Measurements from ENCODE around the gene TTLL4.

TTLL4 gene

GRCh38 chr2:218698885-218699284, 11.8 kb upstream of the TTLL4 start:
- TF ChIP-seq CTCF (IDR thresholded peaks at IDR 0.05; ENCODE audit: insufficient read depth, missing control alignments) = no peak
- DNase-seq (ENCODE audit: insufficient read length, low spot score) = no peak
- no peak for FAIRE-seq

GRCh38 chr2:218701806-218702205, 8.8 kb upstream of the TTLL4 start:
- TF ChIP-seq CTCF (IDR thresholded peaks at IDR 0.05; ENCODE audit: insufficient read depth, missing control alignments) = no peak
- DNase-seq (ENCODE audit: insufficient read length, low spot score) (no peak), FAIRE-seq (no peak)

- no peak for TF ChIP-seq CTCF (IDR thresholded peaks at IDR 0.05; ENCODE audit: insufficient read depth, missing control alignments)
- no peak for DNase-seq (ENCODE audit: insufficient read length, low spot score)
- FAIRE-seq = no peak
These were observed 7.3 kb upstream of the TTLL4 start for GRCh38 chr2:218703341-218703740.

GRCh38 chr2:218708086-218708485, 2.5 kb upstream of the TTLL4 start:
- no peak for TF ChIP-seq CTCF (IDR thresholded peaks at IDR 0.05; ENCODE audit: insufficient read depth, missing control alignments)
- no peak for FAIRE-seq
- DNase-seq (ENCODE audit: insufficient read length, low spot score) = no peak

GRCh38 chr2:218709908-218710307, 727 bp upstream of the TTLL4 start:
- DNase-seq (ENCODE audit: insufficient read length, low spot score) (no peak), FAIRE-seq (no peak)
- TF ChIP-seq CTCF (IDR thresholded peaks at IDR 0.05; ENCODE audit: insufficient read depth, missing control alignments) = no peak

GRCh38 chr2:218710334-218710686, 325 bp upstream of the TTLL4 start:
- no peak for FAIRE-seq
- no peak for TF ChIP-seq CTCF (IDR thresholded peaks at IDR 0.05; ENCODE audit: insufficient read depth, missing control alignments)

GRCh38 chr2:218711550-218711929, 905 bp downstream of the TTLL4 start:
- no peak for TF ChIP-seq CTCF (IDR thresholded peaks at IDR 0.05; ENCODE audit: insufficient read depth, missing control alignments)
- no peak for FAIRE-seq
- no peak for DNase-seq (ENCODE audit: insufficient read length, low spot score)

More at GRCh38 chr2:218710334-218710686, 325 bp upstream of the TTLL4 start:
- no peak for DNase-seq (ENCODE audit: insufficient read length, low spot score)

Data from D721Med (cell line).